Adrenal gland (tissue), 5 donors: Measurements from ENCODE around the gene KIRREL2.

Experiments
- POLR2A ChIP-seq, 2 donors: fragments of 450-650 bp; IDR thresholded peaks; one replicate each; pipeline ENCODE4 v1.6.1; 2017; ENCODE audit warnings: antibody characterized with exemption in 2 of 2, mild to moderate bottlenecking in 2 of 2, moderate library complexity in 1 of 2
- TF ChIP-seq, protein P1 (sequence below), 6 experiments: fragments of 450-650 bp in 4 of 6; fragments of 200-600 bp in 2 of 6; sonication (generic) in 1 of 6; IDR thresholded peaks; 1 replicate in 5 of 6; 2 replicates in 1 of 6; pipeline versions ENCODE4 v1.5.1 to v1.8.0; 2016 to 2021; ENCODE audit warnings: antibody characterized with exemption in 6 of 6, mild to moderate bottlenecking in 2 of 6, moderate library complexity in 1 of 6
- donor health status: DM: no; HTN: no; CAD: no.

DNA sequence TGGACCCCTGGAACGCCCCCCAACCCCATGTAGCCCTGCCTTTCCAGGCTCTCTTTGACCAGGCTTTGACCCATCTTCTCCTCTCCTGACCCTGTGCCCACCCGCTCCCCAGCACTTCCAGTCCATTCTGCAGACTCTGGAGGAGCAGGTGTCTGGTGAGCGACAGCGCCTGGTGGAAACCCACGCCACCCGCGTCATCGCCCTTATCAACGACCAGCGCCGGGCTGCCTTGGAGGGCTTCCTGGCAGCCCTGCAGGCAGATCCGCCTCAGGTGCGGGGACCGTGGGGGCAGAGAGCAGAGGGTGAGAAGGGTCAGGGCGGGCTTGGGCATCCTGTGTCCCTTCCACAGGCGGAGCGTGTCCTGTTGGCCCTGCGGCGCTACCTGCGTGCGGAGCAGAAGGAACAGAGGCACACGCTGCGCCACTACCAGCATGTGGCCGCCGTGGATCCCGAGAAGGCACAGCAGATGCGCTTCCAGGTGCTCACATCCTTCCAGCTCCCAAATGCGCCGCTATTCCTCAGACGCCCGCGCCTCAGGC is 17.8 kb downstream of the KIRREL2 start:
- no peak for TF ChIP-seq POLR2A (IDR thresholded peaks at IDR 0.05)
- TF ChIP-seq, protein P1, sequence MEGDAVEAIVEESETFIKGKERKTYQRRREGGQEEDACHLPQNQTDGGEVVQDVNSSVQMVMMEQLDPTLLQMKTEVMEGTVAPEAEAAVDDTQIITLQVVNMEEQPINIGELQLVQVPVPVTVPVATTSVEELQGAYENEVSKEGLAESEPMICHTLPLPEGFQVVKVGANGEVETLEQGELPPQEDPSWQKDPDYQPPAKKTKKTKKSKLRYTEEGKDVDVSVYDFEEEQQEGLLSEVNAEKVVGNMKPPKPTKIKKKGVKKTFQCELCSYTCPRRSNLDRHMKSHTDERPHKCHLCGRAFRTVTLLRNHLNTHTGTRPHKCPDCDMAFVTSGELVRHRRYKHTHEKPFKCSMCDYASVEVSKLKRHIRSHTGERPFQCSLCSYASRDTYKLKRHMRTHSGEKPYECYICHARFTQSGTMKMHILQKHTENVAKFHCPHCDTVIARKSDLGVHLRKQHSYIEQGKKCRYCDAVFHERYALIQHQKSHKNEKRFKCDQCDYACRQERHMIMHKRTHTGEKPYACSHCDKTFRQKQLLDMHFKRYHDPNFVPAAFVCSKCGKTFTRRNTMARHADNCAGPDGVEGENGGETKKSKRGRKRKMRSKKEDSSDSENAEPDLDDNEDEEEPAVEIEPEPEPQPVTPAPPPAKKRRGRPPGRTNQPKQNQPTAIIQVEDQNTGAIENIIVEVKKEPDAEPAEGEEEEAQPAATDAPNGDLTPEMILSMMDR (IDR thresholded peaks at IDR 0.05), result no peak
